Left ventricle myocardium superior (tissue), 1 donor: ENCODE measurements around the gene CETP. TPM values are rescaled to one million over a fixed set of nuclear protein-coding genes. Genes with fewer than 3 reads are reported as not detected.
"Not testable (repeated sequence)": the region's sequence is repeated elsewhere in the genome, so short reads cannot be mapped to it uniquely, and the experiment has no call there.

Experiments
- ATAC-seq: fragments of 200-7000 bp; cut with Tn5 transposase; one replicate; pipeline ENCODE4 v1.9.1; 2020; ENCODE audit warnings: mild to moderate bottlenecking, moderate library complexity
- DNase-seq: peaks from one replicate; pipeline ENCODE4 v3.0.0-alpha.2; 2020
- intact Hi-C: fragments of 100-400 bp; cut with micrococcal nuclease; formaldehyde crosslinking; loops from one replicate; pipeline ENCODE4 v1.11.0; 2022
- total RNA-seq: library from RNA; stranded (reverse); fragmentation: NEBNext Ultra II Directional; extraction: Animal tissue kit (Norgen Biotek cat#: 25700); gene quantifications from one replicate; pipeline ENCODE4 v1.2.1, GENCODE V29; 2021
- donor health status: DM: no; HTN: yes; CAD: no; lungs with severe emphysema.

CETP gene
- total RNA-seq, 1 donor from 2014 or later: 0.37 TPM

- ATAC-seq (peak; percentile 79), DNase-seq (peak; percentile 85)
- intact Hi-C loops: loop anchor here (10.0 kb wide), 1 partner anchor 68 kb away; the partner anchor contains the start of gene SLC12A3
Observed at GRCh38 chr16:56932721-56933619, 28.8 kb upstream of the CETP start.

- intact Hi-C loops: loop anchor here (10.0 kb wide), 1 partner anchor 69 kb away; the partner anchor contains the start of gene SLC12A3
- ATAC-seq (no peak), DNase-seq (no peak)
Observed at GRCh38 chr16:56933828-56934598, 27.7 kb upstream of the CETP start.

GRCh38 chr16:56934599-56935145 lies 27.1 kb upstream of the CETP start:
- not testable (repeated sequence) for DNase-seq, ATAC-seq
- intact Hi-C loops: loop anchor here (10.0 kb wide), 1 partner anchor 70 kb away; the partner anchor contains the start of gene SLC12A3

- DNase-seq (no peak), ATAC-seq (no peak)
- intact Hi-C loops: loop anchor here (10.0 kb wide), 1 partner anchor 70 kb away; the partner anchor contains the start of gene SLC12A3
Observed at GRCh38 chr16:56935201-56935600, 26.5 kb upstream of the CETP start.

- ATAC-seq (no peak), DNase-seq (no peak)
- intact Hi-C loops: loop anchor here (10.0 kb wide), 1 partner anchor 72 kb away; the partner anchor contains the start of gene SLC12A3
Observed at GRCh38 chr16:56936491-56936890, 25.3 kb upstream of the CETP start.

GRCh38 chr16:56936950-56937349 lies 24.8 kb upstream of the CETP start:
- intact Hi-C loops: loop anchor here (10.0 kb wide), 1 partner anchor 72 kb away; the partner anchor contains the start of gene SLC12A3
- ATAC-seq (no peak), DNase-seq (no peak)

- DNase-seq: no peak
- ATAC-seq: no peak
- intact Hi-C loops: loop anchor here (10.0 kb wide), 1 partner anchor 74 kb away; the partner anchor contains the start of gene SLC12A3
Observed at GRCh38 chr16:56938664-56939513, 22.9 kb upstream of the CETP start.

GRCh38 chr16:56939801-56940200 lies 21.9 kb upstream of the CETP start:
- ATAC-seq (no peak), DNase-seq (no peak)
- intact Hi-C loops: loop anchor here (10.0 kb wide), 1 partner anchor 75 kb away; the partner anchor contains the start of gene SLC12A3

- no peak for DNase-seq
- ATAC-seq: no peak
- intact Hi-C loops: no loop called here
Observed at GRCh38 chr16:56941092-56941491, 20.7 kb upstream of the CETP start.

GRCh38 chr16:56941856-56942331 lies 19.9 kb upstream of the CETP start:
- no peak for ATAC-seq
- DNase-seq: no peak
- intact Hi-C loops: no loop called here

- DNase-seq (no peak), ATAC-seq (no peak)
- intact Hi-C loops: no loop called here
Observed at GRCh38 chr16:56943761-56944375, 17.9 kb upstream of the CETP start.

GRCh38 chr16:56944954-56945839 lies 16.6 kb upstream of the CETP start:
- intact Hi-C loops: no loop called here
- ATAC-seq: no peak
- DNase-seq: no peak

GRCh38 chr16:56945847-56946527 lies 15.8 kb upstream of the CETP start:
- ATAC-seq: no peak
- intact Hi-C loops: no loop called here
- DNase-seq: no peak

- DNase-seq: no peak
Observed at GRCh38 chr16:56946767-56947603, 14.8 kb upstream of the CETP start.

GRCh38 chr16:56947604-56947995 lies 14.2 kb upstream of the CETP start:
- ATAC-seq: no peak
- intact Hi-C loops: no loop called here

More at GRCh38 chr16:56946767-56947603, 14.8 kb upstream of the CETP start:
- ATAC-seq: peak; percentile 25
- intact Hi-C loops: no loop called here

More at GRCh38 chr16:56947604-56947995, 14.2 kb upstream of the CETP start:
- no peak for DNase-seq
